K562 (cell line): ENCODE data around the gene FARSB. TPM values are rescaled to one million over a fixed set of nuclear protein-coding genes. Genes with fewer than 3 reads are reported as not detected.

Source experiments
- BRD9 ChIP-seq: fragments of 450-650 bp; IDR thresholded peaks from 2 replicates; pipeline ENCODE4 v1.6.1; 2018; ENCODE audit warnings: low read depth; ENCODE audit not compliant: partially characterized antibody
- CBX5 ChIP-seq: IDR thresholded peaks from 2 replicates; pipeline ENCODE4 v1.6.1; 2014; ENCODE audit warnings: low read depth, borderline replicate concordance
- ELF4 ChIP-seq: fragments of 450-650 bp; formaldehyde crosslinking; IDR thresholded peaks from 2 replicates; pipeline ENCODE4 v1.4.0; 2022; ENCODE audit warnings: missing genetic modification characterization
- EZH2 ChIP-seq: IDR thresholded peaks from 2 replicates; pipeline ENCODE4 v1.6.1; 2012; ENCODE audit warnings: low read depth, mild to moderate bottlenecking, inconsistent platforms, low read length, borderline replicate concordance
- HDAC2 ChIP-seq: fragments of 450-650 bp; IDR thresholded peaks from 2 replicates; pipeline ENCODE4 v1.6.1; 2016; ENCODE audit warnings: mild to moderate bottlenecking
- HNRNPL ChIP-seq: fragments of 200-400 bp; formaldehyde crosslinking; IDR thresholded peaks from 2 replicates; pipeline ENCODE4 v1.6.1; 2017; ENCODE audit warnings: low read depth, mild to moderate bottlenecking, low read length
- KDM1A ChIP-seq, 2 experiments: fragments of 450-650 bp; IDR thresholded peaks; 2 replicates each; pipeline ENCODE4 v1.6.1; 2016; ENCODE audit warnings: mild to moderate bottlenecking in 2 of 2
- MAFG ChIP-seq: fragments of 450-650 bp; conservative IDR thresholded peaks from 2 replicates; pipeline ENCODE4 v1.6.1; 2016; ENCODE audit warnings: missing genetic modification characterization, missing compliant biosample characterization
- NFIX ChIP-seq: fragments of 250-450 bp; sonication (Bioruptor Pico); IDR thresholded peaks from 2 replicates; pipeline ENCODE4 v1.4.0; 2020; ENCODE audit warnings: low read depth, mild to moderate bottlenecking, moderate library complexity
- U2AF1 ChIP-seq: fragments of 200-400 bp; formaldehyde crosslinking; optimal IDR thresholded peaks from 2 replicates; pipeline ENCODE3; 2017; ENCODE audit warnings: mild to moderate bottlenecking, low read depth, low read length, moderate library complexity
- ZNF232 ChIP-seq: sonication (generic); formaldehyde crosslinking; IDR thresholded peaks from 2 replicates; pipeline ENCODE4 v1.8.0; 2022; ENCODE audit warnings: mild to moderate bottlenecking, missing genetic modification reagents
- ZNF253 ChIP-seq: fragments of 250-450 bp; sonication (Bioruptor Pico); conservative IDR thresholded peaks from 2 replicates; pipeline ENCODE4 v1.6.1; 2021; ENCODE audit warnings: mild to moderate bottlenecking
- polyA plus RNA-seq, 8 experiments: library from polyadenylated mRNA; depleted of rRNA in 4 of 8; stranded (reverse) in 5 of 8; unstranded in 3 of 8; fragments of >200 nt; fragmentation: Nextera tagmentation in 2 of 8; fragmentation: Illumina TruSeq in 1 of 8; extraction: Ambion mirVana in 2 of 8; extraction: Trizol in 1 of 8; gene quantifications; 2 replicates each; pipeline versions ENCODE4 v1.2.1 to v1.2.3, GENCODE V29; 2011 to 2014; ENCODE audit warnings: inconsistent platforms in 1 of 8, missing spikeins in 1 of 8
- total RNA-seq, 7 experiments: library from RNA; depleted of rRNA in 6 of 7; stranded (reverse); fragments of >200 nt in 6 of 7; fragmentation: Illumina TruSeq in 2 of 7; extraction: Trizol in 2 of 7; gene quantifications; 2 replicates each; pipeline versions ENCODE4 v1.2.1 to v1.2.3, GENCODE V29; 2011 to 2021; ENCODE audit warnings: low replicate concordance in 1 of 7
- TF ChIP-seq, protein P1 (sequence below), 2 experiments: fragments of 450-650 bp in 1 of 2; sonication (generic) in 1 of 2; formaldehyde crosslinking in 1 of 2; IDR thresholded peaks; 2 replicates each; pipeline versions ENCODE4 v1.7.1 to v1.9.0; 2016 to 2022; ENCODE audit warnings: inconsistent platforms in 1 of 2, mild to moderate bottlenecking in 1 of 2, missing genetic modification reagents in 1 of 2
- TF ChIP-seq, protein P2 (sequence below): fragments of 250-450 bp; sonication (Bioruptor Pico); IDR thresholded peaks from 2 replicates; pipeline ENCODE4 v1.5.0; 2020; ENCODE audit warnings: mild to moderate bottlenecking, borderline replicate concordance
- TF ChIP-seq, protein P3 (sequence below): IDR thresholded peaks from 2 replicates; pipeline ENCODE4 v1.6.1; 2011; ENCODE audit not compliant: insufficient read length; ENCODE audit errors: extremely low read depth
- TF ChIP-seq, protein P4 (sequence below), 2 experiments: fragments of 250-450 bp in 1 of 2; fragments of 450-650 bp in 1 of 2; sonication (Bioruptor Pico) in 1 of 2; IDR thresholded peaks; 2 replicates each; pipeline versions ENCODE4 v1.6.1 to v1.8.0; 2016 to 2021; ENCODE audit warnings: mild to moderate bottlenecking in 2 of 2, moderate library complexity in 2 of 2, missing compliant biosample characterization in 1 of 2, missing genetic modification characterization in 1 of 2

Gene FARSB
- total and polyA plus RNA-seq, 9 of the 15 experiments (the other 6 are each of a cell fraction or from before 2014, with no cell fraction given): 26.6 to 171 (median 55.7) TPM

DNA sequence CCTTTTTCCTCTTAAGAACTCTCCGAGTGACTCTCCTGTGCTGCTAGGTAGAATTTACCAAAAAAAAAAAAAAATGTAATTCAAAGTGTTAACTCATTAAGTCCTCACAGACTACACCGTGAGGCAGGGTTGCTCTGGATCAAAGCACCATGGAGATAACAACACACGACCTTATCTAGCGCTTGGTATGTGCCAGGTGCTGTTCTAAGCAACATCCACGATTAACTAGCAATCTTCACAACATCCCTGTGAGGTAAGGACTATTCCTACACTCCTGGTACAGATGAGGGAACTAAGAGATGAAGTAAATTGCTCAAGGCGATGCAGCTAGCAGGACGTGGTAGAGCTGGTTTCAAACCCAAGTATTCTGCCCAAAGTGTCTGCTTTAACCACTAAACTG, 17.4 kb upstream of the FARSB start (continued):
- TF ChIP-seq, protein P1, sequence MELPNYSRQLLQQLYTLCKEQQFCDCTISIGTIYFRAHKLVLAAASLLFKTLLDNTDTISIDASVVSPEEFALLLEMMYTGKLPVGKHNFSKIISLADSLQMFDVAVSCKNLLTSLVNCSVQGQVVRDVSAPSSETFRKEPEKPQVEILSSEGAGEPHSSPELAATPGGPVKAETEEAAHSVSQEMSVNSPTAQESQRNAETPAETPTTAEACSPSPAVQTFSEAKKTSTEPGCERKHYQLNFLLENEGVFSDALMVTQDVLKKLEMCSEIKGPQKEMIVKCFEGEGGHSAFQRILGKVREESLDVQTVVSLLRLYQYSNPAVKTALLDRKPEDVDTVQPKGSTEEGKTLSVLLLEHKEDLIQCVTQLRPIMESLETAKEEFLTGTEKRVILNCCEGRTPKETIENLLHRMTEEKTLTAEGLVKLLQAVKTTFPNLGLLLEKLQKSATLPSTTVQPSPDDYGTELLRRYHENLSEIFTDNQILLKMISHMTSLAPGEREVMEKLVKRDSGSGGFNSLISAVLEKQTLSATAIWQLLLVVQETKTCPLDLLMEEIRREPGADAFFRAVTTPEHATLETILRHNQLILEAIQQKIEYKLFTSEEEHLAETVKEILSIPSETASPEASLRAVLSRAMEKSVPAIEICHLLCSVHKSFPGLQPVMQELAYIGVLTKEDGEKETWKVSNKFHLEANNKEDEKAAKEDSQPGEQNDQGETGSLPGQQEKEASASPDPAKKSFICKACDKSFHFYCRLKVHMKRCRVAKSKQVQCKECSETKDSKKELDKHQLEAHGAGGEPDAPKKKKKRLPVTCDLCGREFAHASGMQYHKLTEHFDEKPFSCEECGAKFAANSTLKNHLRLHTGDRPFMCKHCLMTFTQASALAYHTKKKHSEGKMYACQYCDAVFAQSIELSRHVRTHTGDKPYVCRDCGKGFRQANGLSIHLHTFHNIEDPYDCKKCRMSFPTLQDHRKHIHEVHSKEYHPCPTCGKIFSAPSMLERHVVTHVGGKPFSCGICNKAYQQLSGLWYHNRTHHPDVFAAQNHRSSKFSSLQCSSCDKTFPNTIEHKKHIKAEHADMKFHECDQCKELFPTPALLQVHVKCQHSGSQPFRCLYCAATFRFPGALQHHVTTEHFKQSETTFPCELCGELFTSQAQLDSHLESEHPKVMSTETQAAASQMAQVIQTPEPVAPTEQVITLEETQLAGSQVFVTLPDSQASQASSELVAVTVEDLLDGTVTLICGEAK (IDR thresholded peaks at IDR 0.05): no peak
- TF ChIP-seq, protein P1 (CRISPR knock-in tag; IDR thresholded peaks at IDR 0.05): no peak
- no peak for TF ChIP-seq U2AF1
- no peak for TF ChIP-seq HDAC2
- no peak for TF ChIP-seq NFIX (CRISPR knock-in tag)
- TF ChIP-seq KDM1A (IDR thresholded peaks at IDR 0.05): no peak
- no peak for TF ChIP-seq ZNF232 (CRISPR knock-in tag)
- no peak for TF ChIP-seq CBX5
- TF ChIP-seq, protein P2, sequence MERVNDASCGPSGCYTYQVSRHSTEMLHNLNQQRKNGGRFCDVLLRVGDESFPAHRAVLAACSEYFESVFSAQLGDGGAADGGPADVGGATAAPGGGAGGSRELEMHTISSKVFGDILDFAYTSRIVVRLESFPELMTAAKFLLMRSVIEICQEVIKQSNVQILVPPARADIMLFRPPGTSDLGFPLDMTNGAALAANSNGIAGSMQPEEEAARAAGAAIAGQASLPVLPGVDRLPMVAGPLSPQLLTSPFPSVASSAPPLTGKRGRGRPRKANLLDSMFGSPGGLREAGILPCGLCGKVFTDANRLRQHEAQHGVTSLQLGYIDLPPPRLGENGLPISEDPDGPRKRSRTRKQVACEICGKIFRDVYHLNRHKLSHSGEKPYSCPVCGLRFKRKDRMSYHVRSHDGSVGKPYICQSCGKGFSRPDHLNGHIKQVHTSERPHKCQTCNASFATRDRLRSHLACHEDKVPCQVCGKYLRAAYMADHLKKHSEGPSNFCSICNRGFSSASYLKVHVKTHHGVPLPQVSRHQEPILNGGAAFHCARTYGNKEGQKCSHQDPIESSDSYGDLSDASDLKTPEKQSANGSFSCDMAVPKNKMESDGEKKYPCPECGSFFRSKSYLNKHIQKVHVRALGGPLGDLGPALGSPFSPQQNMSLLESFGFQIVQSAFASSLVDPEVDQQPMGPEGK (CRISPR knock-in tag): no peak
- no peak for TF ChIP-seq ZNF253
- TF ChIP-seq HNRNPL: no peak
- TF ChIP-seq ELF4: no peak
- no peak for TF ChIP-seq MAFG (tag)
- TF ChIP-seq, protein P3, sequence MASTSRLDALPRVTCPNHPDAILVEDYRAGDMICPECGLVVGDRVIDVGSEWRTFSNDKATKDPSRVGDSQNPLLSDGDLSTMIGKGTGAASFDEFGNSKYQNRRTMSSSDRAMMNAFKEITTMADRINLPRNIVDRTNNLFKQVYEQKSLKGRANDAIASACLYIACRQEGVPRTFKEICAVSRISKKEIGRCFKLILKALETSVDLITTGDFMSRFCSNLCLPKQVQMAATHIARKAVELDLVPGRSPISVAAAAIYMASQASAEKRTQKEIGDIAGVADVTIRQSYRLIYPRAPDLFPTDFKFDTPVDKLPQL: no peak
- TF ChIP-seq EZH2: no peak
- TF ChIP-seq, protein P4, sequence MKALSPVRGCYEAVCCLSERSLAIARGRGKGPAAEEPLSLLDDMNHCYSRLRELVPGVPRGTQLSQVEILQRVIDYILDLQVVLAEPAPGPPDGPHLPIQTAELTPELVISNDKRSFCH (CRISPR knock-in tag; IDR thresholded peaks at IDR 0.05): no peak
- TF ChIP-seq, protein P4 (tag; IDR thresholded peaks at IDR 0.05): no peak
- TF ChIP-seq BRD9: no peak
